Keratinocyte (primary cell): ENCODE data around the gene OTOG. TPM values are rescaled to one million over a fixed set of nuclear protein-coding genes. Genes with fewer than 3 reads are reported as not detected.

Experiments
- DNase-seq: peaks from one replicate; pipeline ENCODE4 v3.0.0-alpha.2; 2011; ENCODE audit warnings: low read depth, missing footprints, low spot score
- FAIRE-seq: peaks from 2 replicates; lab custom pipeline; 2011; peaks lifted over from hg19 to GRCh38; lab: Jason Lieb, UNC
- H2AFZ ChIP-seq: 2 replicates; pipeline ENCODE4 v1.6.0; 2012; ENCODE audit warnings: low read length, control low read depth, inconsistent platforms; ENCODE audit not compliant: control insufficient read depth
- H3K27ac ChIP-seq: 2 replicates; pipeline ENCODE4 v1.5.1; 2011; ENCODE audit warnings: low read length; ENCODE audit not compliant: control insufficient read depth, insufficient read depth
- H3K27me3 ChIP-seq: 3 replicates; pipeline ENCODE4 v1.6.0; 2011; ENCODE audit warnings: low read length; ENCODE audit not compliant: control insufficient read depth, insufficient read depth; ENCODE audit errors: extremely low read depth
- H3K36me3 ChIP-seq, 2 experiments: 2 replicates in 1 of 2; 3 replicates in 1 of 2; pipeline ENCODE4 v1.5.1; 2011; ENCODE audit warnings: low read length in 2 of 2, mild to moderate bottlenecking in 1 of 2; ENCODE audit not compliant: control insufficient read depth in 2 of 2, insufficient read depth in 2 of 2; ENCODE audit errors: extremely low read depth in 1 of 2
- H3K4me1 ChIP-seq: 3 replicates; pipeline ENCODE4 v1.5.1; 2011; ENCODE audit warnings: low read length; ENCODE audit not compliant: control insufficient read depth, insufficient read depth; ENCODE audit errors: extremely low read depth
- H3K4me2 ChIP-seq: 3 replicates; pipeline ENCODE4 v1.6.0; 2011; ENCODE audit warnings: low read depth, low read length; ENCODE audit not compliant: control insufficient read depth, insufficient read depth; ENCODE audit errors: extremely low read depth
- H3K4me3 ChIP-seq, 3 experiments: fragments of 200-600 bp in 1 of 3; sonication (generic) in 1 of 3; 2 replicates in 2 of 3; 3 replicates in 1 of 3; pipeline ENCODE4 v1.5.1; 2011 to 2016; ENCODE audit warnings: low read length in 3 of 3, mild to moderate bottlenecking in 3 of 3, control low read depth in 2 of 3, inconsistent platforms in 1 of 3, low read depth in 1 of 3, mixed read lengths in 1 of 3, mixed run types in 1 of 3, moderate library complexity in 1 of 3; ENCODE audit not compliant: control insufficient read depth in 2 of 3, insufficient read depth in 2 of 3; ENCODE audit errors: extremely low read depth in 1 of 3
- H3K79me2 ChIP-seq: 2 replicates; pipeline ENCODE4 v1.6.0; 2012; ENCODE audit warnings: low read length; ENCODE audit not compliant: control insufficient read depth, insufficient read depth
- H3K9ac ChIP-seq: 3 replicates; pipeline ENCODE4 v1.6.0; 2011; ENCODE audit warnings: low read length; ENCODE audit not compliant: control insufficient read depth, insufficient read depth; ENCODE audit errors: extremely low read depth
- H3K9me1 ChIP-seq: 3 replicates; pipeline ENCODE4 v1.6.0; 2011; ENCODE audit warnings: low read length; ENCODE audit not compliant: control insufficient read depth, insufficient read depth; ENCODE audit errors: extremely low read depth
- H3K9me3 ChIP-seq: 2 replicates; pipeline ENCODE4 v1.5.1; 2012; ENCODE audit warnings: low read depth, low read length; ENCODE audit not compliant: control insufficient read depth
- H4K20me1 ChIP-seq: 3 replicates; pipeline ENCODE4 v1.6.0; 2011; ENCODE audit warnings: low read length; ENCODE audit not compliant: control insufficient read depth, insufficient read depth; ENCODE audit errors: extremely low read depth
- CTCF ChIP-seq, 3 experiments: IDR thresholded peaks in 1 of 3; conservative IDR thresholded peaks in 1 of 3; optimal IDR thresholded peaks in 1 of 3; 2 replicates in 2 of 3; 3 replicates in 1 of 3; pipeline versions ENCODE3 to v1.5.1; 2011; ENCODE audit warnings: low read length in 3 of 3, mild to moderate bottlenecking in 3 of 3, moderate library complexity in 2 of 3, control low read depth in 1 of 3, inconsistent platforms in 1 of 3; ENCODE audit not compliant: insufficient read depth in 2 of 3; ENCODE audit errors: extremely low read depth in 1 of 3
- EZH2 ChIP-seq: IDR thresholded peaks from one replicate; pipeline ENCODE4 v1.6.1; 2012; ENCODE audit warnings: inconsistent platforms, mild to moderate bottlenecking, low read length, moderate library complexity
- dilution Hi-C: fragments of 300-500 bp; cut with MboI; formaldehyde crosslinking; loops from one replicate; pipeline ENCODE4 v1.7.0; 2020; ENCODE audit warnings: low sequenced_read_pairs; ENCODE audit not compliant: extremely low pct_ligation_motif_present
- polyA plus RNA-seq, 5 experiments: library from polyadenylated mRNA; depleted of rRNA in 3 of 5; stranded (reverse) in 3 of 5; stranded (forward) in 1 of 5; unstranded in 1 of 5; fragments of >200 nt; gene quantifications; 1 replicate in 1 of 5; 2 replicates in 3 of 5; 3 replicates in 1 of 5; pipeline versions ENCODE4 v1.2.1 to v1.2.3, GENCODE V29; 2011 to 2012; ENCODE audit warnings: missing spikeins in 2 of 5, low read depth in 1 of 5, low replicate concordance in 1 of 5

The OTOG gene
- polyA plus RNA-seq, 1 donor (not counting 4 experiments of a cell fraction or from before 2014, with no cell fraction given): not detected

DNA sequence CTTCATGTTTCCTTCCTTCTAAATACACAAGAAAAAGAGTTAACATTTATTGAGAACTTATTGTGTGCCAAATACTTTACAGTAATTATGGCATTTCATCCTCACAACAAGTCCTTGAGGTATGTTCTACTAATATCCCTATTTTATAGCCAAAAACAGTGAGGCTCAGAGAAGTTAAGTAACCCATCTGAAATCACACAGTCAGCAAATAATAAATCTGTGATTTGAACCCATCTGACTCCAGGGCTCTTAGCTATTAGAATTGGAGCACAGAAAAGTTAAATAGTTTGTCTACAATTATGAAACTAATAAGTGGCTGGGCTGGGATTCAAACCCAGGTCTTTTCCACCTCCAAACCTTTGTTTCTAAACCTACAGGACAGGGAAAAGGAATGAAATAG is 135.8 kb downstream of the OTOG start:
- dilution Hi-C loops: no loop called here
- no peaks in the 10 kb centered on the region for H3K4me1 ChIP-seq
- H3K79me2 ChIP-seq: no peaks in the 10 kb centered on the region
- H4K20me1 ChIP-seq: no peaks in the 10 kb centered on the region
- no peak overlapping the region for H3K4me2 ChIP-seq
- H3K4me3 ChIP-seq: no peak overlapping the region
- H3K27me3 ChIP-seq: peaks cover 7% of the 10 kb centered on the region
- DNase-seq: no peak
- H2AFZ ChIP-seq: no peak overlapping the region
- no peak for FAIRE-seq
- H3K9me1 ChIP-seq: no peaks in the 10 kb centered on the region
- H3K9ac ChIP-seq: no peak overlapping the region
- H3K27ac ChIP-seq: no peak overlapping the region
- H3K9me3 ChIP-seq: no peaks in the 10 kb centered on the region
- TF ChIP-seq EZH2 (no peak), CTCF (optimal IDR thresholded peaks at IDR 0.05 in 1 of 3, IDR thresholded peaks at IDR 0.05 in 1 of 3, conservative IDR thresholded peaks at IDR 0.05 in 1 of 3; ENCODE audit: extremely low read depth in 1 of 3, insufficient read depth in 2 of 3, low read length in 3 of 3) (no peak)
- no peaks in the 10 kb centered on the region for H3K36me3 ChIP-seq

DNA sequence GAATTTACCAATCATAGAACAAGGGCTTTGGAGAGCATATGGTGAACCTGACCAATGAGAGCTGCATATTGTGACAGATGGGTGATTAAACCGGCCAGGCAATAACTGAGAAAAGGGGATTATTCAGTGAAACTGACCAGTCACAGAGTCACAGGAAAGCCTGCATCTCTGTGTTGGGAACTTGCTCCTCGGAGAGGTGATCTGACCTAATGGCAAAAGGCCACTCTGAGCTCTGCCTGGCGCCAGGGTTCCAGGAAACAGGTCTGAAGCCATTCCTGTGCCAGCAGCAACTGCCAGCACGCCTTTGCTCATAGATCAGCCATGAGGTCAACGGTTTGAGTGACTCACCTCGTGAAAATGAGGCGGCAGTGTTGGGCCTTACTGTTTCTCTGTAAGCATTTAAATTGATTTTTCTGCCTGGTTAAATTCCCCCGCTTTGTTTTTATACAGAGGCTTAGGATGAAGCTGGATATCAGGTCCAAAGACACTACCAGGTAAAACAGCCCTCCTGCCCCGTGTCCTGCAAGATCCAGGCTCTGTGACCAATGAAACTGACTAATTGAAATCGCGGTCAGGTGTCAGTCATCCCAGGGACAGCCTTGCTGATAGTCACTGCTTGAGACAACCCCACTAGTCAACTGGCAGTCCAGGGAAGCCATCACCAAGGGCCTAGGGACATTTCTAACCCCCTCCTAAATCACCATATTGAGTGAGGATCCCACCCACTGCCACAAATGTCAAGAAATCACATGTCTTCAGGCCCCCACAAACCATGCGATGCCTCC is 136.5 kb downstream of the OTOG start:
- no peak overlapping the region for H3K4me2 ChIP-seq
- DNase-seq: no peak
- dilution Hi-C loops: no loop called here

More for the DNA sequence above, 136.5 kb downstream of the OTOG start:
- H4K20me1 ChIP-seq: no peaks in the 10 kb centered on the region
- no peak overlapping the region for H2AFZ ChIP-seq
- TF ChIP-seq CTCF (optimal IDR thresholded peaks at IDR 0.05 in 1 of 3, IDR thresholded peaks at IDR 0.05 in 1 of 3, conservative IDR thresholded peaks at IDR 0.05 in 1 of 3; ENCODE audit: extremely low read depth in 1 of 3, insufficient read depth in 2 of 3, low read length in 3 of 3): no peak
- TF ChIP-seq EZH2: no peak
- no peaks in the 10 kb centered on the region for H3K9me1 ChIP-seq
- FAIRE-seq: no peak
- H3K27ac ChIP-seq: no peak overlapping the region
- no peak overlapping the region for H3K4me3 ChIP-seq
- peaks cover 7% of the 10 kb centered on the region for H3K27me3 ChIP-seq
- no peaks in the 10 kb centered on the region for H3K36me3 ChIP-seq
- no peaks in the 10 kb centered on the region for H3K9me3 ChIP-seq
- H3K4me1 ChIP-seq: no peaks in the 10 kb centered on the region
- H3K9ac ChIP-seq: no peak overlapping the region
- H3K79me2 ChIP-seq: no peaks in the 10 kb centered on the region
